Activated CD4-positive, alpha-beta T cell treated with anti-CD3 and anti-CD28 coated beads, Interleukin-2, amount 50 U/mL, for 16 hours (primary cell): ENCODE measurements around the gene ZNF385D.

Source experiments
- DNase-seq: peaks from one replicate; pipeline ENCODE4 v3.0.0-alpha.2; 2020

The ZNF385D gene

DNA sequence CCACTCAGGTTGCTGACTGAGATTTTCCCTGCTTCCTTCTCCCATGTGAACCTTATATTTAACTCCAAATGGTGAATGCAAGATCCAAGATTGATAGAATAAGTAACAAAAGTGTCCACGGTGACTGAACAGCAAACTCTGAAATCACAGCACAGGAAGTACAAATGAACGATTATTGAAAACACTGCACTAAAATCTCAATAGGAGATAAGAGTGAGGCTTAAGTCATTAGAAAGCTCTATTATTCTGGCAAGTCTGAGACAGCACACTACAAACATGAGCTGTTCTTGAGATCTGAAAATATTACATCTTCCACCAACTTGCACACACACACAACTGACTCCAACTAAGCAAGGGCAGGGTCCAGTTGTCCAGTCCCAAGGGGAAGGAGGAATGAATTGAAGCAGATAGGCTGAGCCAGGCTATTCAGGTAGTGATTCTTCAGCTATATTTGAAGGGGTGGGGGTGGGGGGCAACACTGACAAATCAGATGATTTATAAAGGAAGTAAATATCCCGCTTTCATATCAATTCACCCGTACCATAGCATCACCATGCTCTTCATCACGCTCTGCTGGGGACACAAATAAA, 2.9 kb downstream of the ZNF385D start:
- no peak for DNase-seq

GRCh38 chr3:21747376-21747775, 3.6 kb downstream of the ZNF385D start:
- no peak for DNase-seq

- no peak for DNase-seq
These were observed 5.0 kb downstream of the ZNF385D start for GRCh38 chr3:21745966-21746365.

DNA sequence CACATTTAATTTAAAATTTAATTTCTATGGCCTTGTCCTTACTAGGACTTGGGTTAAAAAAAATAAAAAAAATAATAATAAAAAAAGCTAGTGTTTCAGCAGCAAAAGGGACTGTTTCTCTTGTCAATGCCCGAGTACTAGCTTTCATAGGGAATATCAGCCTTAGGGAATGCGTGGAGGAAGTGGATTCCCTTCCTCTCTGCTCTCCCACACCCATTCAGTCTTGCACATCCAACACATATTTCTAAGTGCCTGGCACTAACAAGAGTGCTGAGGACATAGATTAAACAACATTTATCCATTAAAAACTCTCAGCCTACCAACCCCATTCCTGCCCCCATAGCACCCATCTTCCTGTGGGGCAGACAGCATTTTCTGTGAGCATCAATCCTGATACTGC, 6.2 kb downstream of the ZNF385D start:
- DNase-seq: no peak

GRCh38 chr3:21738935-21739702, 11.9 kb downstream of the ZNF385D start:
- no peak for DNase-seq

DNA sequence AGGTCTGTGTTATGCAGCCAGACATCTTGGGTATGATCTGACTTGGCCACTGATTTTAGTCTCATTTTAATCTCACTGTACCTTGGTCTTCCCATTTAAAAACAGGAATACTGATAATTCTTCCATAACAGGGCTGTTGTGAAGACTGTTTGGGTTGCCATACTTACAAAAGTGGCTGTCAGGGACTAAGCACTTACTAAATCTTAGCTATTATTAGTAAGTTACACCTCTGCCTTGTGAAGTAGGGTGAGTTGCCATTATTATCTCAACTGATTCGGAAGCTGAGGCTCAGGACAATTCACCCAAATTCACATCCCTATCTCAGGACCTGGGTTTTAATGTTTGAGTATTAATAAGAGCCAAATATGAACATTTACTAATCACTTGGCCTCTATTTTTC, 12.7 kb downstream of the ZNF385D start:
- no peak for DNase-seq

GRCh38 chr3:21734746-21735145, 16.3 kb downstream of the ZNF385D start:
- no peak for DNase-seq

GRCh38 chr3:21729888-21730459, 21.0 kb downstream of the ZNF385D start:
- DNase-seq: no peak

DNA sequence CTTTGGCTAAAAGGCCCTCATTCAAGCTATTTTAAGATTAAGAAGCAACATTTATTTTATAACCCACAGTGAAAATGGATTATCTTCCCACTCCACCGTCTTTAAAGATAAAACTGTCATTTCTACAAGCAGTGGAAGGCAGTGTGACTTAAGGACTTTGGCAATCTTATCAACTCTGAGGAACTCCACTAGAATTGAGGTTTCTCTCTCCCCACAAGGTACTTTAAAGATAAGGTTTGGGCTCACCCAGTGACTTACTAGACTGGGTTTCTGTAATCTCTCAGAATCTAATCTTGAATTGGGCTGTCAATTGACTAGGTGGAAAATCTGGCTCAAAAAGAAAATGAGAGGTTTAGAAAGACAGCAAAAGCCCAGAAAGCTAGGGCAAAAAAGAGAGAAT, 21.7 kb downstream of the ZNF385D start:
- no peak for DNase-seq

DNA sequence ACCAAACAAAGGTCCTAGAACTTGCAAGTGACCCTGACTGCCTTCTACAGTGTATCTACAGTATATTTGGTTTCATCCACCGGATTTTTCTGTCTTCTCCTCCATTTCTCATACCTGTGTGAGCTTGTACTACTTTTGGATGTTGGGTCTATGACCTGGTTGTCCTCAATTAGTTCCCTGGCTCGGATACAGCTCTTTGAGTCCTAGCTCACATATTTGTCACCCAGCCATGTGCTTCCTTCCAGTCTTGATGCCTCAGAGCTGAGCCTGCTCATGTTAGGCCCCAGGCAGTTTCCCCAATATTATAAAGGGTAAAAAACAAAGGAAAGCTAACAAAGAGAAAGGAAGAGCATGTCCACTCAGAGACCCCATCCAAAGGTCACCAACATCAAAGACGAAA, 28.2 kb downstream of the ZNF385D start:
- no peak for DNase-seq

GRCh38 chr3:21722301-21722700, 28.7 kb downstream of the ZNF385D start:
- DNase-seq: no peak

GRCh38 chr3:21718943-21719591, 31.9 kb downstream of the ZNF385D start:
- DNase-seq: no peak

- DNase-seq: no peak
These were observed 32.7 kb downstream of the ZNF385D start for GRCh38 chr3:21718161-21718765.

DNA sequence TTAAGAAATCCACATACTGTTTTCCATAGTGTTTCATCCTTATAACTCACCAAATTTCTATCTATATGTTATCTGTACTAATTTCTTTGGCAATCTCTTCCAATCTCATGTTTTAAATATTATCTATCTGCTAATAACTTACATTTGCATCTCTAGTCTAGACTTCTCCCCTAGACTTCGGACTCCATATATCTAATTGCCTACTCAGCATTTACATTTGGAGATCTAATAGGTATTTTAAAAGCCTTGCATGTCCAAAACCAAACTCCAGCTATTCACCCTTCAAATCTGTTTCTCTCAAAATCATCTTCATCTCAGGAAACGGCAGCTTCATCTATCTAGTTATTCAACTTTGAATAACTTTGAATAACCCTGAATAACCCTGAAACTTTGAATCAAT, 35.3 kb downstream of the ZNF385D start:
- no peak for DNase-seq

DNA sequence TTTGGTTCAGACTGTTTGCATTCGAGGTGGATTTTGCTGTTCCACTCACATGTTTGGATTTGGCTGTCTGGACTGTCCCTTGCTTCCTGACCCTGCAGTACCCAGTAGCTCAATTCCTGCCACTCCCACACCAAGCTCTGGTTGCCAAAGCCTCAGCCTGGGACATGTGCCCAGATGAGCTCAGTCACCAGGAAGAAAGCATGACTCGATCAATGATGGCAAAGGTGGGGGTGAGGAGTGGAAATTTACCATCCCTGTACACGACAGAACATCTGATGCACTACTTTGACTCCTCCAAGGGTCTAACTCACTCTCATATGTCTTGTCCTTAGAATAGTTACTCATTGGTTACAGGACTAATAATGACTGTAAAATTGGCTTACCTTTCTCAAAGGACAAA, 45.2 kb downstream of the ZNF385D start:
- DNase-seq: no peak

DNA sequence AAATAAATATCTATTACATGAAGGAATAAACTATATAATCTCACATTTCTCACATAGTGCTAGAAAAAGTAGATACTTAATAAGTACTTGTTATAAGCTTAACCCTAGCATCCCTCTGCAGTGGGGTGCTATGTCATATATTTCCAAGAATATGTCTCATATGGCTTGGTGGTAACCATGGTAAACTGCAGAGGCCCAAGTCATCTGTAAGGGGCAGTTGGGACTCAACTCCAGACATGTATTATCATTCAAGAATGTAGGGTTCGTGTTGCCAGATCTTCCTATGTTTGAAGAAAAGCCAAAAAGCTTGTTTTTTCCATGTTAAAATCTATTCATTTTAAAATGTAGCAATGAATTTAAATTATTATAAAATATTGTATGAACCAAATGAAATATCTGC, 46.2 kb downstream of the ZNF385D start:
- no peak for DNase-seq

- no peak for DNase-seq
These were observed 47.7 kb downstream of the ZNF385D start for GRCh38 chr3:21703291-21703690.

DNA sequence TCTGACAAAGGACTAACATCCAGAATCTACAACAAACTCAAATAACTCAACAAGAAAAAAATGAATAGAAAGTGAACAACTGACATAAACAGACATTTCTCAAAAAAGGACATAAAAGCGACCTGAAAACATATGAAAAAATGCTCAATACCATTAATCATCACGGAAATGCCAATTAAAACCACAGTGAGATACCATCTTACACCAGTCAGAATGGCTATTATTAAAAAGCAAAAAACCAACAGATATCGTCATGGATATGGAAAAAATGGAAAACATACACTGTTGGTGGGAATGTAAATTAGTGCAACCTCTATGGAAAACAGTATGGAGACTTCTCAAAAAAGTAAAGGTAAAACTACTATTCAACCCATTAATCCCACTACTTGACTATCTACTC, 53.3 kb downstream of the ZNF385D start:
- no peak for DNase-seq

DNA sequence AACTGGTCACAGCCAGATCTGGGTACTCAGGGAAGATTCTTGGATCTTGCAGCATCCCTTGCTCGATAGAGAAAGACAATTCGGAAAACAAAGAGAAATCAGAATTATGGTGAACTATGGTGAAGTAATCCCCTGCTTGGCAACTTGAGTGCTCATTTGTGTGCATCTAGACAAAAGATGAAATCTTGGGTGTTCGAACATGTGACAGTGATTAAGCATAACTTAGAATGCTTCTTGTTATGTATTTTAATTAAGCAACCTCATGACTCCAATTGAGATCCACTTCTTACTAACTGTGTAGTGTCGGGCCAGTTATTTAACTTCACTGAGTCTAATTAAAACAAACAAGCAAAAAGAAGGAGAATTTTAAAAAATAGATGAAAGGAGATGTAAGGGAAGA, 56.5 kb downstream of the ZNF385D start:
- no peak for DNase-seq

- no peak for DNase-seq
These were observed 60.0 kb downstream of the ZNF385D start for GRCh38 chr3:21691036-21691435.

GRCh38 chr3:21682206-21682605, 68.8 kb downstream of the ZNF385D start:
- DNase-seq: no peak

- no peak for DNase-seq
These were observed 77.6 kb downstream of the ZNF385D start for GRCh38 chr3:21673393-21673792.

- DNase-seq: no peak
These were observed 78.7 kb downstream of the ZNF385D start for GRCh38 chr3:21672303-21672702.

- no peak for DNase-seq
These were observed 80.6 kb downstream of the ZNF385D start for GRCh38 chr3:21670386-21670785.
